Ovary (tissue), 3 donors: ENCODE data around the gene CFAP97D1.

ENCODE experiments used
- CTCF ChIP-seq, 3 donors: fragments of 450-650 bp in 2 of 3; fragments of 200-600 bp in 1 of 3; IDR thresholded peaks; one replicate each; pipeline versions ENCODE4 v1.5.1 to v1.8.0; 2016 to 2022; ENCODE audit warnings: antibody characterized with exemption in 3 of 3, mild to moderate bottlenecking in 1 of 3
- POLR2A ChIP-seq: fragments of 450-650 bp; IDR thresholded peaks from one replicate; pipeline ENCODE4 v1.6.1; 2017; ENCODE audit warnings: antibody characterized with exemption, mild to moderate bottlenecking, moderate library complexity
- donor health status: DM: no; HTN: no; CAD: no.

- no peak for TF ChIP-seq POLR2A
- no peak for TF ChIP-seq CTCF (IDR thresholded peaks at IDR 0.05)
These were observed 43.8 kb upstream of the CFAP97D1 start for GRCh38 chr17:43736389-43736788.
